ENCODE results near the gene FER. TPM values are rescaled to one million over a fixed set of nuclear protein-coding genes. Genes with fewer than 3 reads are reported as not detected.

Gene FER
- total and polyA plus RNA-seq, 2 of the 8 experiments (the other 6 are each of a cell fraction or from before 2014, with no cell fraction given): 1.3 to 15.8 TPM

GRCh38 chr5:108707141-108707540, 40.6 kb upstream of the FER start:
- Histone ChIP-seq H4K8ac (ENCODE audit: extremely low read depth, insufficient read depth, low read length) (no peak overlapping the region), H3K36me3 (ENCODE audit: control insufficient read depth in 2 of 4, insufficient read depth in 4 of 4, low read length in 3 of 4) (no peaks in the 10 kb centered on the region), H2BK5ac (ENCODE audit: low read depth, low read length) (no peak overlapping the region), H3K18ac (ENCODE audit: extremely low read depth, low read length) (no peak overlapping the region), H2AK5ac (ENCODE audit: low read depth, low read length) (no peak overlapping the region), H3K79me1 (ENCODE audit: low read depth, low read length) (no peaks in the 10 kb centered on the region), H2BK12ac (ENCODE audit: low read depth, low read length) (no peak overlapping the region), H3K14ac (ENCODE audit: insufficient read length) (no peak overlapping the region), H3K4me2 (ENCODE audit: insufficient read depth in 1 of 2, low read depth in 2 of 2, low read length in 2 of 2) (no peak overlapping the region), H3K56ac (replicated peaks; ENCODE audit: insufficient read length, low read depth, low read length) (no peak overlapping the region), H4K20me1 (replicated peaks in 1 of 2; ENCODE audit: control insufficient read depth in 1 of 2, insufficient read depth in 2 of 2, low read length in 2 of 2) (no peaks in the 10 kb centered on the region), H4K91ac (replicated peaks; ENCODE audit: insufficient read length, low read length) (no peak overlapping the region), H3K9me3 (ENCODE audit: insufficient read depth in 2 of 2, low read depth in 1 of 2, low read length in 1 of 2) (no peaks in the 10 kb centered on the region), H3K9ac (replicated peaks in 1 of 4; ENCODE audit: extremely low read depth in 1 of 4, low read depth in 3 of 4, low read length in 3 of 4) (no peak overlapping the region), H3K4me1 (replicated peaks in 1 of 4; ENCODE audit: control insufficient read depth in 3 of 4, insufficient read depth in 4 of 4, low read length in 3 of 4) (no peaks in the 10 kb centered on the region), H2BK20ac (ENCODE audit: low read length) (no peak overlapping the region), H4K5ac (ENCODE audit: insufficient read length, low read depth, low read length) (no peak overlapping the region), H2AFZ (ENCODE audit: low read length) (peak overlapping the region; percentile 89; the same call in 1 of the 2 replicates), H3K23ac (ENCODE audit: insufficient read length) (no peak overlapping the region), H2BK15ac (ENCODE audit: low read length) (no peak overlapping the region), H3K4ac (replicated peaks; ENCODE audit: insufficient read length, low read depth, low read length) (no peak overlapping the region), H2BK120ac (replicated peaks; ENCODE audit: low read depth, low read length) (no peak overlapping the region), H3K27me3 (replicated peaks in 1 of 4; ENCODE audit: control insufficient read depth in 3 of 4, extremely low read depth in 1 of 4, insufficient read depth in 3 of 4, low read length in 3 of 4) (no peaks in the 10 kb centered on the region), H3K27ac (ENCODE audit: low read depth, low read length) (no peak overlapping the region), H3K23me2 (ENCODE audit: low read depth, low read length) (no peaks in the 10 kb centered on the region), H3K79me2 (ENCODE audit: control insufficient read depth in 1 of 2, insufficient read depth in 2 of 2, low read length in 2 of 2) (no peaks in the 10 kb centered on the region), H3K4me3 (ENCODE audit: extremely low read depth in 1 of 4, insufficient read depth in 2 of 4, low read depth in 3 of 4, low read length in 4 of 4) (no peak overlapping the region)
- FAIRE-seq (no peak), DNase-seq (ENCODE audit: low read depth in 1 of 2, low spot score in 2 of 2) (no peak)
- 89% methylated on average over 8 of the region's 8 CpGs; no CpG with 5 or more reads in 1 of the 2 experiments for WGBS, 2 experiments (ENCODE audit: extremely low coverage in 1 of 2, insufficient coverage in 1 of 2, insufficient read length in 1 of 2, insufficient replicate concordance in 2 of 2, low coverage in 1 of 2, low lambda C conversion rate in 2 of 2, missing lambda C conversion rate in 1 of 2)
- ChIA-PET CTCF (ENCODE audit: partially characterized antibody) (interaction anchor here (0.6 to 1.2 kb wide), 3 partner anchors 10 to 1599 kb away, joined by 3 to 7 read pairs (median 3); no protein-coding TSS in a partner anchor), POLR2A (ENCODE audit: partially characterized antibody) (interaction anchor here (1.4 kb wide), 1 partner anchor 20 kb away, joined by 5 read pairs; no protein-coding TSS in a partner anchor)
- TF ChIP-seq NANOG (IDR thresholded peaks at IDR 0.05; ENCODE audit: insufficient read depth, low read depth, low read length, poor library complexity, severe bottlenecking): no peak
- TF ChIP-seq TAF1 (IDR thresholded peaks at IDR 0.05; ENCODE audit: low read depth, low read length): no peak
- TF ChIP-seq HDAC6 (IDR thresholded peaks at IDR 0.05; ENCODE audit: low read depth, low read length): no peak
- no peak for TF ChIP-seq RNF2 (IDR thresholded peaks at IDR 0.05; ENCODE audit: borderline replicate concordance, low read depth, low read length, missing control alignments, poor library complexity, severe bottlenecking)
- TF ChIP-seq SP4 (IDR thresholded peaks at IDR 0.05; ENCODE audit: low read length): no peak
- no peak for TF ChIP-seq HDAC2 (IDR thresholded peaks at IDR 0.05; ENCODE audit: borderline replicate concordance in 1 of 2, low read depth in 2 of 2, low read length in 2 of 2)
- no peak for TF ChIP-seq EZH2 (IDR thresholded peaks at IDR 0.05; ENCODE audit: low read depth, low read length, severe bottlenecking)
- TF ChIP-seq GABPA (IDR thresholded peaks at IDR 0.05; ENCODE audit: borderline replicate concordance, insufficient read depth, low read length): no peak
- TF ChIP-seq YY1 (IDR thresholded peaks at IDR 0.05; ENCODE audit: low read depth, low read length): no peak
